B cell (primary cell): ENCODE measurements around the gene ATP8A2. TPM values are rescaled to one million over a fixed set of nuclear protein-coding genes. Genes with fewer than 3 reads are reported as not detected.
"Not testable (repeated sequence)": the region's sequence is repeated elsewhere in the genome, so short reads cannot be mapped to it uniquely, and the experiment has no call there.

Experiments used
- ATAC-seq: fragments of 200-7000 bp; cut with Tn5 transposase; one replicate; pipeline ENCODE4 v1.10.0; 2021; ENCODE audit warnings: low read depth, mild to moderate bottlenecking, moderate number of reproducible peaks, moderate library complexity
- CTCF ChIA-PET: fragments of 350-600 bp; sonication (Branson Sonifier 250); formaldehyde crosslinking; loops from one replicate; lab custom pipeline; 2021; ENCODE audit warnings: antibody characterized with exemption, inconsistent platforms; lab: Charles Lee
- POLR2A ChIA-PET: fragments of 350-600 bp; sonication (Branson Sonifier 250); formaldehyde crosslinking; loops from one replicate; lab custom pipeline; 2021; ENCODE audit warnings: antibody characterized with exemption; lab: Charles Lee
- DNase-seq: peaks from one replicate; pipeline ENCODE4 v3.0.0; 2013
- H2AFZ ChIP-seq: 2 replicates; pipeline ENCODE4 v1.6.1; 2012; ENCODE audit warnings: mild to moderate bottlenecking, low read depth, low read length; ENCODE audit not compliant: insufficient read depth, poor library complexity, severe bottlenecking
- H3K27ac ChIP-seq, 2 donors: 1 replicate in 1 of 2; 2 replicates in 1 of 2; pipeline ENCODE4 v1.5.1; 2012 to 2013; ENCODE audit warnings: low read length in 2 of 2, mild to moderate bottlenecking in 2 of 2, moderate library complexity in 1 of 2
- H3K27me3 ChIP-seq, 4 experiments: fragments of 200-600 bp in 1 of 4; sonication (generic) in 1 of 4; replicated peaks in 1 of 4; 1 replicate in 2 of 4; 2 replicates in 2 of 4; pipeline versions ENCODE4 v1.6.1 to v1.7.0; 2013 to 2016; ENCODE audit warnings: low read length in 3 of 4, mild to moderate bottlenecking in 2 of 4, mixed read lengths in 1 of 4, moderate library complexity in 1 of 4; ENCODE audit not compliant: insufficient read depth in 4 of 4, control insufficient read depth in 3 of 4; ENCODE audit errors: control extremely low read depth in 1 of 4
- H3K36me3 ChIP-seq, 2 experiments: replicated peaks in 1 of 2; 1 replicate in 1 of 2; 2 replicates in 1 of 2; pipeline versions ENCODE4 v1.6.1 to v1.7.1; 2013; ENCODE audit warnings: low read length in 1 of 2; ENCODE audit not compliant: insufficient read depth in 2 of 2, control insufficient read depth in 1 of 2; ENCODE audit errors: control extremely low read depth in 1 of 2, extremely low read depth in 1 of 2
- H3K4me1 ChIP-seq, 2 donors: fragments of 200-600 bp in 1 of 2; sonication (generic) in 1 of 2; 1 replicate in 1 of 2; 2 replicates in 1 of 2; pipeline versions ENCODE4 v1.5.1 to v1.6.1; 2013 to 2017; ENCODE audit warnings: low read length in 2 of 2; ENCODE audit not compliant: control insufficient read depth in 2 of 2, insufficient read depth in 2 of 2
- H3K4me2 ChIP-seq: replicated peaks from 2 replicates; pipeline ENCODE3; 2012; ENCODE audit warnings: mild to moderate bottlenecking, low read depth, low read length; ENCODE audit not compliant: poor library complexity, severe bottlenecking
- H3K4me3 ChIP-seq, 5 experiments: fragments of 200-600 bp in 1 of 5; sonication (generic) in 1 of 5; 1 replicate in 3 of 5; 2 replicates in 2 of 5; pipeline versions ENCODE4 v1.5.1 to v1.7.0; 2011 to 2016; ENCODE audit warnings: low read length in 4 of 5, mild to moderate bottlenecking in 4 of 5, low read depth in 2 of 5, control low read depth in 1 of 5, moderate library complexity in 1 of 5; ENCODE audit not compliant: insufficient read depth in 1 of 5; ENCODE audit errors: control extremely low read depth in 1 of 5, extremely low read depth in 1 of 5
- H3K79me2 ChIP-seq: fragments of 200-600 bp; sonication (generic); one replicate; pipeline ENCODE4 v1.6.0; 2016; ENCODE audit warnings: low read length; ENCODE audit not compliant: control insufficient read depth, insufficient read depth
- H3K9ac ChIP-seq: fragments of 200-600 bp; sonication (generic); 2 replicates; pipeline ENCODE4 v1.6.1; 2017; ENCODE audit warnings: mild to moderate bottlenecking, low read length, moderate library complexity
- H3K9me3 ChIP-seq, 3 donors: one replicate each; pipeline versions ENCODE4 v1.6.1 to v1.7.1; 2013; ENCODE audit warnings: low read length in 2 of 3; ENCODE audit not compliant: control insufficient read depth in 2 of 3, insufficient read depth in 1 of 3; ENCODE audit errors: control extremely low read depth in 1 of 3
- H4K20me1 ChIP-seq: 2 replicates; pipeline ENCODE4 v1.6.0; 2012; ENCODE audit warnings: mild to moderate bottlenecking, low read length; ENCODE audit not compliant: insufficient read depth, control insufficient read depth, poor library complexity, severe bottlenecking
- H3K27ac Mint-ChIP-seq: one replicate; pipeline ENCODE4 v1.8.0; 2021; ENCODE audit warnings: mixed read lengths
- H3K27me3 Mint-ChIP-seq: one replicate; pipeline ENCODE4 v1.8.0; 2021; ENCODE audit warnings: mixed read lengths
- H3K4me1 Mint-ChIP-seq: one replicate; pipeline ENCODE4 v1.8.0; 2021; ENCODE audit warnings: mixed read lengths
- H3K4me3 Mint-ChIP-seq: one replicate; pipeline ENCODE4 v1.8.0; 2021; ENCODE audit warnings: mixed read lengths
- H3K9me3 Mint-ChIP-seq: one replicate; pipeline ENCODE4 v1.8.0; 2022; ENCODE audit warnings: mixed read lengths; ENCODE audit not compliant: insufficient read depth
- CTCF ChIP-seq: fragments of 200-600 bp; IDR thresholded peaks from one replicate; pipeline ENCODE4 v1.8.0; 2022; ENCODE audit warnings: antibody characterized with exemption, mild to moderate bottlenecking
- EZH2 ChIP-seq: IDR thresholded peaks from 2 replicates; pipeline ENCODE4 v1.6.1; 2012; ENCODE audit warnings: borderline replicate concordance, low read depth, mild to moderate bottlenecking, moderate library complexity, low read length; ENCODE audit not compliant: insufficient read depth, poor library complexity, severe bottlenecking
- WGBS: methylation state at CpG from one replicate; pipeline ENCODE4 v1.1.5; 2013; ENCODE audit warnings: missing lambda C conversion rate; ENCODE audit not compliant: insufficient coverage; 5-methylcytosine and 5-hydroxymethylcytosine counted together
- intact Hi-C: fragments of 100-400 bp; cut with micrococcal nuclease; formaldehyde crosslinking; loops from one replicate; pipeline ENCODE4 v1.10.0; 2022
- polyA plus RNA-seq: library from polyadenylated mRNA; depleted of rRNA; stranded (reverse); fragments of >200 nt; gene quantifications from 2 replicates; pipeline ENCODE4 v1.2.3, GENCODE V29; 2012
- total RNA-seq, 2 donors: library from RNA; stranded (reverse); fragments of 120-200 nt in 1 of 2; gene quantifications; 1 replicate in 1 of 2; 2 replicates in 1 of 2; pipeline versions ENCODE4 v1.2.3 to v1.2.4, GENCODE V29; 2013 to 2022

Gene ATP8A2
- total and polyA plus RNA-seq, 2 donors (not counting 1 experiment from before 2014, with no cell fraction given), result not detected

DNA sequence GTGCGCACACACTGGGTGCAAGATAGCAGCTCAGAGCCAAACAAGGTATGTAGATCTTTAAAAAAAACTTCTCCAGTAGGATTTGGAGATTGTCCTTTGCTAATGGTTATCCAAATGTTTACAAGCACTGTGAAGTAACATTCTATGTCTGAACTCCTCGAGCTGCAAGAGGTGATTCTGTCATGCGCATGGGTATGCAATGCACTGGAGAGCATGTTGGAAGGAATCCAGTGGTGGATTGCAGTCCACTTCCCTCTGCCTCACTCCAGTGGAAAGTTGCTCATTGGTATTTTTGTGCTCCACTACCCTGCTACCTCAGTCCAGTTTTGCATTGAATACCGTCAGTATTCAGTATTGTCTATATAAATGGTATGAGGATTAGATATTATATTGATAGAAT lies 132.1 kb downstream of the ATP8A2 start:
- intact Hi-C loops, result no loop called here
- ChIA-PET CTCF (no interaction called here), POLR2A (no interaction called here)
- no peaks in the 10 kb centered on the region for H3K4me1 ChIP-seq
- H3K27me3 ChIP-seq, result no peaks in the 10 kb centered on the region
- ATAC-seq, result no peak
- no peaks in the 10 kb centered on the region for H3K79me2 ChIP-seq
- H3K4me1 Mint-ChIP-seq, result no peaks in the 10 kb centered on the region
- H3K9me3 Mint-ChIP-seq, result no peaks in the 10 kb centered on the region
- no peaks in the 10 kb centered on the region for H3K9me3 ChIP-seq
- DNase-seq, result no peak
- TF ChIP-seq CTCF (no peak), EZH2 (no peak)
- H3K4me3 Mint-ChIP-seq, result no peak overlapping the region
- peaks cover 2% of the 10 kb centered on the region for H3K27me3 Mint-ChIP-seq
- H3K27ac ChIP-seq, result no peak overlapping the region
- no peak overlapping the region for H2AFZ ChIP-seq
- H3K27ac Mint-ChIP-seq, result no peak overlapping the region
- WGBS, result 83% methylated on average over 3 of the region's 4 CpGs
- H3K4me2 ChIP-seq, result no peak overlapping the region
- H3K9ac ChIP-seq, result no peak overlapping the region
- H3K4me3 ChIP-seq, result no peak overlapping the region
- H4K20me1 ChIP-seq, result no peaks in the 10 kb centered on the region
- no peaks in the 10 kb centered on the region for H3K36me3 ChIP-seq

DNA sequence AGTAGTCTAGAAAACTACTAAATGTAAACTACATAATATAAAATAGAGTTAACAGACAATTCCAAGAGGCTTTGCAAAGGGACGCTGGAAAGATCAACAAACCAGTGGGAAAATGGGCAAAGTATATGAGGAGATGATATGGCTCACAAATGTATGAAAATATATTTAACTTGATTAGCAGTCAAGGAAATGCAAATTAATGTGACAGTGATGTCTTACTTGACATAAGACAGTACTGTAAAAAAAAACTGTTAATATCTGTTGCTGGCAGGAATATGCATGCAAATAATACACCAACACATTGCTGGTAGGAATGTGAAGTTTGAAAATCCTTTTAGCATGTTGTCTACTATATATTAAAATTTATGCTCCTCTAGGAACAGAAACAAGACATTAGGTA lies 136.1 kb downstream of the ATP8A2 start:
- ChIA-PET POLR2A (no interaction called here), CTCF (no interaction called here)
- H3K9me3 ChIP-seq, result peaks cover 0 to 2% (median 0%) of the 10 kb centered on the region in 3 donors
- ATAC-seq (no peak), DNase-seq (no peak)
- H3K4me3 ChIP-seq, result no peak overlapping the region
- H3K36me3 ChIP-seq, result no peaks in the 10 kb centered on the region
- no peak overlapping the region for H3K4me2 ChIP-seq
- peaks cover 3% of the 10 kb centered on the region for H3K9me3 Mint-ChIP-seq
- intact Hi-C loops, result no loop called here
- no peak overlapping the region for H3K4me3 Mint-ChIP-seq
- H3K4me1 ChIP-seq, result no peaks in the 10 kb centered on the region
- no peaks in the 10 kb centered on the region for H3K27me3 ChIP-seq
- no peak overlapping the region for H3K9ac ChIP-seq
- H3K4me1 Mint-ChIP-seq, result no peaks in the 10 kb centered on the region
- H2AFZ ChIP-seq, result no peak overlapping the region
- no peak overlapping the region for H3K27ac ChIP-seq
- WGBS, result no CpG with 5 or more reads among the region's 1 CpG
- no peaks in the 10 kb centered on the region for H3K79me2 ChIP-seq
- H3K27me3 Mint-ChIP-seq, result no peaks in the 10 kb centered on the region
- no peak overlapping the region for H3K27ac Mint-ChIP-seq
- TF ChIP-seq EZH2 (no peak), CTCF (no peak)
- no peaks in the 10 kb centered on the region for H4K20me1 ChIP-seq

DNA sequence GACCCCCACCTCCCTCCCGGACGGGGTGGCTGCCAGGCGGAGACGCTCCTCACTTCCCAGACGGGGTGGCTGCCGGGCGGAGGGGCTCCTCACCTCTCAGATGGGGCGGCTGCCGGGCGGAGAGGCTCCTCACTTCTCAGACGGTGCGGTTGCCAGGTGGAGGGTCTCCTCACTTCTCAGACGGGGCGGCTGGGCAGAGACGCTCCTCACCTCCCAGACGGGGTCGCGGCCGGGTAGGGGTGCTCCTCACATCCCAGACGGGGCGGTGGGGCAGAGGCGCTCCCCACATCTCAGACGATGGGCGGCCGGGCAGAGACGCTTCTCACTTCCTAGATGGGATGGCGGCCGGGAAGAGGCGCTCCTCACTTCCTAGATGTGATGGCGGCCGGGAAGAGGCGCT lies 141.3 kb downstream of the ATP8A2 start:
- DNase-seq, H3K9ac ChIP-seq, H3K4me3 Mint-ChIP-seq, intact Hi-C loops, H3K27me3 Mint-ChIP-seq, H3K4me1 Mint-ChIP-seq, POLR2A ChIA-PET, CTCF ChIA-PET, H3K4me1 ChIP-seq, H3K36me3 ChIP-seq, ATAC-seq, H3K27me3 ChIP-seq, H3K27ac Mint-ChIP-seq, H3K9me3 ChIP-seq, H2AFZ ChIP-seq, H3K4me3 ChIP-seq, H3K4me2 ChIP-seq, H3K27ac ChIP-seq, H3K79me2 ChIP-seq, H3K9me3 Mint-ChIP-seq, H4K20me1 ChIP-seq: not testable (repeated sequence)
- WGBS, result 96% methylated on average over 17 of the region's 32 CpGs
